HL-60 (cell line): ENCODE measurements around the gene CYP4V2.

ENCODE experiments used
- CTCF ChIP-seq: IDR thresholded peaks from one replicate; pipeline ENCODE4 v1.5.1; 2011; ENCODE audit warnings: low read length, control low read depth, inconsistent platforms; ENCODE audit not compliant: insufficient read depth
- GABPA ChIP-seq: IDR thresholded peaks from 2 replicates; pipeline ENCODE4 v1.6.1; 2012; ENCODE audit warnings: low read depth
- POLR2AphosphoS5 ChIP-seq: IDR thresholded peaks from 2 replicates; pipeline ENCODE4 v1.6.1; 2012; ENCODE audit warnings: low read depth
- REST ChIP-seq: IDR thresholded peaks from 2 replicates; pipeline ENCODE4 v1.6.1; 2012; ENCODE audit warnings: low read depth; ENCODE audit not compliant: insufficient replicate concordance

- TF ChIP-seq CTCF = no peak
- no peak for TF ChIP-seq POLR2AphosphoS5
- TF ChIP-seq REST = no peak
- TF ChIP-seq GABPA = no peak
Observed at GRCh38 chr4:186227221-186227620, 35.9 kb downstream of the CYP4V2 start, which contains the start of gene KLKB1.
